Mesendoderm (in vitro differentiated cells): ENCODE results near the gene HID1.
"Not testable (repeated sequence)": the region's sequence is repeated elsewhere in the genome, so short reads cannot be mapped to it uniquely, and the experiment has no call there.

Source experiments
- DNase-seq: peaks from one replicate; pipeline ENCODE4 v3.0.0; 2013
- H2AK5ac ChIP-seq: 2 replicates; pipeline ENCODE4 v1.6.1; 2013; ENCODE audit warnings: low read length, inconsistent platforms
- H2BK120ac ChIP-seq: 2 replicates; pipeline ENCODE4 v1.6.1; 2013; ENCODE audit warnings: low read depth, mild to moderate bottlenecking, low read length, moderate library complexity, mixed read lengths
- H2BK15ac ChIP-seq: replicated peaks from 2 replicates; pipeline ENCODE4 v1.6.1; 2013; ENCODE audit warnings: low read depth, mild to moderate bottlenecking, moderate library complexity
- H2BK5ac ChIP-seq: 2 replicates; pipeline ENCODE4 v1.6.1; 2013; ENCODE audit warnings: low read length, inconsistent platforms
- H3K18ac ChIP-seq: 2 replicates; pipeline ENCODE4 v1.6.1; 2013; ENCODE audit warnings: mild to moderate bottlenecking, low read length, mixed read lengths
- H3K23ac ChIP-seq: one replicate; pipeline ENCODE4 v1.6.1; 2013; ENCODE audit warnings: low read length
- H3K27ac ChIP-seq: 2 replicates; pipeline ENCODE4 v1.5.1; 2013; ENCODE audit warnings: low read depth, mild to moderate bottlenecking, inconsistent platforms, low read length, moderate library complexity
- H3K27me3 ChIP-seq: 2 replicates; pipeline ENCODE4 v1.6.1; 2013; ENCODE audit warnings: low read length, control low read depth, mild to moderate bottlenecking, inconsistent platforms; ENCODE audit not compliant: insufficient read depth, poor library complexity
- H3K36me3 ChIP-seq: 2 replicates; pipeline ENCODE4 v1.6.1; 2013; ENCODE audit warnings: low read length, inconsistent platforms; ENCODE audit not compliant: control insufficient read depth, insufficient read depth
- H3K4ac ChIP-seq: one replicate; pipeline ENCODE4 v1.6.1; 2013; ENCODE audit warnings: low read depth, mild to moderate bottlenecking, low read length, moderate library complexity
- H3K4me1 ChIP-seq: 2 replicates; pipeline ENCODE4 v1.6.1; 2013; ENCODE audit warnings: low read depth, low read length, inconsistent platforms; ENCODE audit not compliant: control insufficient read depth
- H3K4me2 ChIP-seq: 2 replicates; pipeline ENCODE4 v1.6.1; 2013; ENCODE audit warnings: low read length
- H3K4me3 ChIP-seq: 2 replicates; pipeline ENCODE4 v1.5.1; 2013; ENCODE audit warnings: mild to moderate bottlenecking, low read length
- H3K56ac ChIP-seq: one replicate; pipeline ENCODE4 v1.6.1; 2013; ENCODE audit warnings: low read length
- H3K79me1 ChIP-seq: 2 replicates; pipeline ENCODE4 v1.6.1; 2013; ENCODE audit warnings: low read length, inconsistent platforms
- H3K79me2 ChIP-seq: 2 replicates; pipeline ENCODE4 v1.6.1; 2013; ENCODE audit warnings: mild to moderate bottlenecking, low read length; ENCODE audit not compliant: control insufficient read depth, insufficient read depth
- H3K9ac ChIP-seq: 2 replicates; pipeline ENCODE4 v1.6.1; 2013; ENCODE audit warnings: low read length, inconsistent platforms
- H4K5ac ChIP-seq: one replicate; pipeline ENCODE4 v1.6.1; 2013; ENCODE audit warnings: low read length
- H4K8ac ChIP-seq: one replicate; pipeline ENCODE4 v1.6.1; 2013; ENCODE audit warnings: low read depth, mild to moderate bottlenecking, control low read depth, low read length, moderate library complexity
- WGBS: extraction: QIAGEN DNeasy Blood & Tissue Kit; methylation state at CpG from one replicate; pipeline ENCODE4 v1.1.7; 2013; ENCODE audit warnings: low lambda C conversion rate, missing lambda C conversion rate; ENCODE audit not compliant: insufficient coverage; ENCODE audit errors: extremely low coverage; 5-methylcytosine and 5-hydroxymethylcytosine counted together

Gene HID1

GRCh38 chr17:75008373-75008772 lies 35.8 kb upstream of the HID1 start:
- Histone ChIP-seq H2AK5ac (no peak overlapping the region), H3K18ac (no peak overlapping the region), H3K27me3 (no peaks in the 10 kb centered on the region), H3K79me1 (peaks cover 2% of the 10 kb centered on the region), H3K36me3 (no peaks in the 10 kb centered on the region), H3K56ac (no peak overlapping the region), H3K27ac (no peak overlapping the region), H2BK5ac (no peak overlapping the region), H3K23ac (no peak overlapping the region), H3K9ac (no peak overlapping the region), H3K79me2 (no peaks in the 10 kb centered on the region), H3K4me3 (no peak overlapping the region), H4K5ac (no peak overlapping the region), H3K4ac (no peak overlapping the region), H2BK120ac (no peak overlapping the region), H4K8ac (no peak overlapping the region), H3K4me1 (peaks cover under 1% of the 10 kb centered on the region), H3K4me2 (no peak overlapping the region), H2BK15ac (no peak overlapping the region)
- no CpG with 5 or more reads among the region's 6 CpGs for WGBS
- no peak for DNase-seq

GRCh38 chr17:75006653-75007052 lies 34.1 kb upstream of the HID1 start:
- no peaks in the 10 kb centered on the region for H3K79me2 ChIP-seq
- no peak overlapping the region for H3K18ac ChIP-seq
- no peak overlapping the region for H2BK15ac ChIP-seq
- H3K27ac ChIP-seq, result no peak overlapping the region
- no peaks in the 10 kb centered on the region for H3K4me1 ChIP-seq
- DNase-seq, result no peak
- H4K8ac ChIP-seq, result no peak overlapping the region
- no CpG with 5 or more reads among the region's 5 CpGs for WGBS
- H3K4me2 ChIP-seq, result no peak overlapping the region
- no peak overlapping the region for H2BK5ac ChIP-seq
- no peak overlapping the region for H3K9ac ChIP-seq
- no peaks in the 10 kb centered on the region for H3K27me3 ChIP-seq
- no peak overlapping the region for H3K23ac ChIP-seq
- H2AK5ac ChIP-seq, result no peak overlapping the region
- no peak overlapping the region for H4K5ac ChIP-seq
- no peak overlapping the region for H3K4ac ChIP-seq
- H2BK120ac ChIP-seq, result no peak overlapping the region
- no peak overlapping the region for H3K4me3 ChIP-seq
- no peaks in the 10 kb centered on the region for H3K79me1 ChIP-seq
- H3K36me3 ChIP-seq, result peaks cover 5% of the 10 kb centered on the region
- no peak overlapping the region for H3K56ac ChIP-seq

- DNase-seq, H3K79me2 ChIP-seq, H3K56ac ChIP-seq, H3K4ac ChIP-seq, H4K8ac ChIP-seq, H2BK120ac ChIP-seq, H2BK5ac ChIP-seq, H3K4me2 ChIP-seq, H4K5ac ChIP-seq, H3K18ac ChIP-seq, H2BK15ac ChIP-seq, H3K23ac ChIP-seq, H3K27ac ChIP-seq, H3K9ac ChIP-seq, H3K79me1 ChIP-seq, H2AK5ac ChIP-seq, H3K4me3 ChIP-seq, H3K4me1 ChIP-seq, H3K27me3 ChIP-seq: not testable (repeated sequence)
- peaks cover 10% of the 10 kb centered on the region for H3K36me3 ChIP-seq
- WGBS, result no CpG with 5 or more reads among the region's 6 CpGs
These were observed 33.5 kb upstream of the HID1 start for GRCh38 chr17:75006084-75006483.

GRCh38 chr17:75005291-75005690 lies 32.7 kb upstream of the HID1 start:
- no CpG with 5 or more reads among the region's 8 CpGs for WGBS
- Histone ChIP-seq H3K18ac (no peak overlapping the region), H3K4me2 (no peak overlapping the region), H3K79me1 (no peaks in the 10 kb centered on the region), H3K4me3 (no peak overlapping the region), H2AK5ac (no peak overlapping the region), H4K5ac (no peak overlapping the region), H2BK5ac (no peak overlapping the region), H2BK120ac (no peak overlapping the region), H3K27me3 (no peaks in the 10 kb centered on the region), H3K9ac (no peak overlapping the region), H3K23ac (no peak overlapping the region), H3K4me1 (no peaks in the 10 kb centered on the region), H3K4ac (no peak overlapping the region), H2BK15ac (no peak overlapping the region), H4K8ac (no peak overlapping the region), H3K79me2 (no peaks in the 10 kb centered on the region), H3K56ac (no peak overlapping the region), H3K27ac (no peak overlapping the region), H3K36me3 (peaks cover 10% of the 10 kb centered on the region)
- DNase-seq, result no peak

- H2BK5ac ChIP-seq, result no peak overlapping the region
- no peak overlapping the region for H3K56ac ChIP-seq
- H4K8ac ChIP-seq, result no peak overlapping the region
- H3K4me1 ChIP-seq, result no peaks in the 10 kb centered on the region
- H3K18ac ChIP-seq, result no peak overlapping the region
- no peak overlapping the region for H3K27ac ChIP-seq
- H3K4ac ChIP-seq, result no peak overlapping the region
- no peak overlapping the region for H2AK5ac ChIP-seq
- no peak overlapping the region for H3K9ac ChIP-seq
- H2BK15ac ChIP-seq, result no peak overlapping the region
- H3K36me3 ChIP-seq, result peaks cover 12% of the 10 kb centered on the region
- no peaks in the 10 kb centered on the region for H3K27me3 ChIP-seq
- no peak for DNase-seq
- H3K79me1 ChIP-seq, result peaks cover under 1% of the 10 kb centered on the region
- H4K5ac ChIP-seq, result no peak overlapping the region
- H3K23ac ChIP-seq, result no peak overlapping the region
- no peak overlapping the region for H3K4me2 ChIP-seq
- no CpG with 5 or more reads among the region's 3 CpGs for WGBS
- no peaks in the 10 kb centered on the region for H3K79me2 ChIP-seq
- H3K4me3 ChIP-seq, result no peak overlapping the region
- H2BK120ac ChIP-seq, result no peak overlapping the region
These were observed 31.8 kb upstream of the HID1 start for GRCh38 chr17:75004371-75004770.

- Histone ChIP-seq H3K4me3 (no peak overlapping the region), H2BK5ac (no peak overlapping the region), H2BK120ac (no peak overlapping the region), H3K27me3 (no peaks in the 10 kb centered on the region), H2BK15ac (no peak overlapping the region), H3K23ac (no peak overlapping the region), H2AK5ac (no peak overlapping the region), H3K79me1 (peaks cover 2% of the 10 kb centered on the region), H3K27ac (no peak overlapping the region), H3K79me2 (no peaks in the 10 kb centered on the region), H3K4me2 (no peak overlapping the region), H3K18ac (no peak overlapping the region), H3K9ac (no peak overlapping the region), H3K36me3 (peaks cover 13% of the 10 kb centered on the region), H4K5ac (no peak overlapping the region), H3K56ac (no peak overlapping the region), H3K4ac (no peak overlapping the region), H4K8ac (no peak overlapping the region), H3K4me1 (no peaks in the 10 kb centered on the region)
- no CpG with 5 or more reads among the region's 19 CpGs for WGBS
- no peak for DNase-seq
These were observed 31.4 kb upstream of the HID1 start for GRCh38 chr17:75003957-75004355.
